WTC11 (cell line): ENCODE data around the gene CDC16. TPM values are rescaled to one million over a fixed set of nuclear protein-coding genes. Genes with fewer than 3 reads are reported as not detected.

Source experiments
- ATAC-seq: fragments of 200-7000 bp; cut with Tn5 transposase; 2 replicates; pipeline ENCODE4 v1.10.0; 2021; ENCODE audit warnings: mild to moderate bottlenecking, moderate library complexity
- CTCF ChIA-PET: fragments of 300-600 bp; sonication (Branson Sonifier 250); formaldehyde crosslinking; loops from one replicate; lab custom pipeline; 2021; ENCODE audit warnings: antibody characterized with exemption; lab: Charles Lee
- POLR2A ChIA-PET: fragments of 350-600 bp; sonication (Branson Sonifier 250); formaldehyde crosslinking; loops from one replicate; lab custom pipeline; 2021; ENCODE audit warnings: antibody characterized with exemption; lab: Charles Lee
- DNase-seq: peaks from one replicate; pipeline ENCODE4 v3.0.0; 2021; ENCODE audit warnings: low spot score
- H3K27ac Mint-ChIP-seq: 2 replicates; pipeline ENCODE4 v1.8.0; 2021; ENCODE audit warnings: mixed read lengths
- H3K27me3 Mint-ChIP-seq: 2 replicates; pipeline ENCODE4 v1.8.0; 2021; ENCODE audit warnings: low read depth, mild to moderate bottlenecking, moderate library complexity, mixed read lengths
- H3K36me3 Mint-ChIP-seq: 2 replicates; pipeline ENCODE4 v1.8.0; 2021; ENCODE audit warnings: mixed read lengths
- H3K4me1 Mint-ChIP-seq: 2 replicates; pipeline ENCODE4 v1.8.0; 2022; ENCODE audit warnings: mixed read lengths
- H3K4me3 Mint-ChIP-seq: 2 replicates; pipeline ENCODE4 v1.8.0; 2021; ENCODE audit warnings: mild to moderate bottlenecking, moderate library complexity, mixed read lengths
- H3K9me3 Mint-ChIP-seq: 2 replicates; pipeline ENCODE4 v1.8.0; 2021; ENCODE audit warnings: mixed read lengths
- ELF4 ChIP-seq: sonication (generic); formaldehyde crosslinking; IDR thresholded peaks from 2 replicates; pipeline ENCODE4 v1.8.1; 2022; ENCODE audit warnings: low read depth, mild to moderate bottlenecking, moderate library complexity, missing genetic modification reagents
- ETV6 ChIP-seq: sonication (generic); formaldehyde crosslinking; IDR thresholded peaks from 2 replicates; pipeline ENCODE4 v1.8.1; 2022; ENCODE audit warnings: mild to moderate bottlenecking, missing genetic modification reagents
- FOXK1 ChIP-seq: sonication (generic); formaldehyde crosslinking; IDR thresholded peaks from 2 replicates; pipeline ENCODE4 v1.8.0; 2022; ENCODE audit warnings: mild to moderate bottlenecking, moderate library complexity, missing genetic modification reagents
- FOXP1 ChIP-seq: sonication (generic); formaldehyde crosslinking; IDR thresholded peaks from 2 replicates; pipeline ENCODE4 v1.8.0; 2022; ENCODE audit warnings: missing genetic modification reagents, mild to moderate bottlenecking, moderate library complexity, borderline replicate concordance
- GABPB1 ChIP-seq: sonication (generic); formaldehyde crosslinking; IDR thresholded peaks from 2 replicates; pipeline ENCODE4 v1.8.1; 2023; ENCODE audit warnings: mild to moderate bottlenecking, missing genetic modification reagents
- GRHL2 ChIP-seq: fragments of 250-450 bp; sonication (Bioruptor Pico); IDR thresholded peaks from 2 replicates; pipeline ENCODE4 v1.8.0; 2022; ENCODE audit warnings: mild to moderate bottlenecking, moderate library complexity; ENCODE audit not compliant: insufficient replicate concordance, severe bottlenecking
- JUN ChIP-seq: sonication (generic); formaldehyde crosslinking; IDR thresholded peaks from 2 replicates; pipeline ENCODE4 v1.8.0; 2023; ENCODE audit warnings: mild to moderate bottlenecking, missing genetic modification reagents
- KAT7 ChIP-seq: sonication (generic); formaldehyde crosslinking; IDR thresholded peaks from 2 replicates; pipeline ENCODE4 v1.8.1; 2023; ENCODE audit warnings: missing genetic modification reagents, mild to moderate bottlenecking, borderline replicate concordance
- SP1 ChIP-seq: sonication (generic); formaldehyde crosslinking; conservative IDR thresholded peaks from 2 replicates; pipeline ENCODE4 v1.8.1; 2022; ENCODE audit warnings: missing genetic modification reagents
- TEAD1 ChIP-seq: sonication (generic); formaldehyde crosslinking; IDR thresholded peaks from 2 replicates; pipeline ENCODE4 v1.8.0; 2022; ENCODE audit warnings: mild to moderate bottlenecking, missing genetic modification reagents
- ZNF121 ChIP-seq: sonication (generic); formaldehyde crosslinking; IDR thresholded peaks from 2 replicates; pipeline ENCODE4 v1.8.0; 2023; ENCODE audit warnings: missing genetic modification reagents
- ZNF138 ChIP-seq: sonication (generic); formaldehyde crosslinking; conservative IDR thresholded peaks from 2 replicates; pipeline ENCODE4 v1.8.1; 2022; ENCODE audit warnings: mild to moderate bottlenecking, moderate library complexity, missing genetic modification reagents
- ZNF396 ChIP-seq: fragments of 250-450 bp; sonication (Bioruptor Pico); IDR thresholded peaks from 2 replicates; pipeline ENCODE4 v1.8.0; 2021; ENCODE audit warnings: mild to moderate bottlenecking, moderate library complexity, borderline replicate concordance
- total RNA-seq: library from RNA; stranded (reverse); gene quantifications from 3 replicates; pipeline ENCODE4 v1.2.3, GENCODE V29; 2021
- TF ChIP-seq, protein P1 (sequence below): sonication (generic); formaldehyde crosslinking; IDR thresholded peaks from 2 replicates; pipeline ENCODE4 v1.8.0; 2023; ENCODE audit warnings: mild to moderate bottlenecking, missing genetic modification reagents
- TF ChIP-seq, protein P2 (sequence below): sonication (generic); formaldehyde crosslinking; IDR thresholded peaks from 2 replicates; pipeline ENCODE4 v1.8.1; 2023; ENCODE audit warnings: mild to moderate bottlenecking, missing genetic modification reagents
- TF ChIP-seq, protein P3 (sequence below): fragments of 200-600 bp; IDR thresholded peaks from 2 replicates; pipeline ENCODE4 v1.8.0; 2022; ENCODE audit warnings: antibody characterized with exemption
- TF ChIP-seq, protein P4 (sequence below): sonication (generic); formaldehyde crosslinking; IDR thresholded peaks from 2 replicates; pipeline ENCODE4 v1.8.0; 2022; ENCODE audit warnings: mild to moderate bottlenecking, missing genetic modification reagents
- TF ChIP-seq, protein P5 (sequence below): sonication (generic); formaldehyde crosslinking; IDR thresholded peaks from 2 replicates; pipeline ENCODE4 v1.8.1; 2022; ENCODE audit warnings: mild to moderate bottlenecking, moderate library complexity, missing genetic modification reagents

The CDC16 gene
- total RNA-seq, 1 experiment from 2014 or later: 73.5 TPM

DNA sequence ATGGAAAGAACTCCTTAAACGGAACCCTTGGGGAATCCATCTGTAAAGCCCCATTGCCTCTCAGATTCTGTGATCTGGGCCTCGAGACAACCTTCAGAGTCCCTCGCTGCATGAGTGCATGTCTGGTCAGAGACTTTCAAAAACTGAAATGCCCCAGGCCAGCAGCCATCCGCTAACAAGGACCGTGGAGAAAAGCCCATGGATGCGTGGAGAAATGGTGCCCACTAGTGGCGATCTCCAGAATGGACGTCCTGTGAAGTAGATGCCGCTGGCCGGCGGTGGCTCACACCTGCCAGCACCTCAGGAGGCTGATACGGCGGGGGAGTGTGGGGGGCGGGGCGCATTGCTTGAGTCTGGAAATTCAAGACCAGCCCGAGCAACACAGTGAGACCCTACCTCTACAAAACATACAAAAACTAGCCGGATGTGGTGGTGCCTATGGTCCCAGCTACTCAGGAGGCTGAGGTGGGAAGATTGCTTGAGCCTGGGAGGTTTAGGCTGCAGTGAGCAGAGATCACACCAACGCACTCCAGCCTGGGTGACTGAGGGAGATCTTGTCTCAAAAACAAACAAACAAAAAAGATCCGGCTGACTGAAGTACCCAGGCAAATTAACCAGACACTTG is 7.9 kb upstream of the CDC16 start:
- CTCF ChIA-PET: interaction anchor here (1.0 to 1.7 kb wide), 9 partner anchors 68 to 210 kb away, joined by 3 to 12 read pairs (median 3); no protein-coding TSS in a partner anchor
- POLR2A ChIA-PET: no interaction called here
- DNase-seq (peak; percentile 94), ATAC-seq (peak; percentile 91)
- H3K36me3 Mint-ChIP-seq: no peaks in the 10 kb centered on the region
- no peak overlapping the region for H3K4me3 Mint-ChIP-seq
- H3K4me1 Mint-ChIP-seq: peaks cover 60% of the 10 kb centered on the region
- TF ChIP-seq FOXK1 (0 out of 2 replicates have a peak, but pooled peaks have one; percentile 24), ZNF138 (CRISPR knock-in tag) (no peak), GABPB1 (CRISPR knock-in tag) (no peak), GRHL2 (CRISPR knock-in tag) (no peak), SP1 (peak; percentile 72), ELF4 (CRISPR knock-in tag) (no peak), ETV6 (CRISPR knock-in tag) (peak; percentile 66; the same call in 1 of the 2 replicates), ZNF121 (CRISPR knock-in tag) (peak; percentile 99), TEAD1 (CRISPR knock-in tag) (peak; percentile 46; the same call in 1 of the 2 replicates), FOXP1 (CRISPR knock-in tag) (0 out of 2 replicates have a peak, but pooled peaks have one; percentile 58), KAT7 (CRISPR knock-in tag) (no peak), ZNF396 (CRISPR knock-in tag) (no peak)
- TF ChIP-seq, protein P1, sequence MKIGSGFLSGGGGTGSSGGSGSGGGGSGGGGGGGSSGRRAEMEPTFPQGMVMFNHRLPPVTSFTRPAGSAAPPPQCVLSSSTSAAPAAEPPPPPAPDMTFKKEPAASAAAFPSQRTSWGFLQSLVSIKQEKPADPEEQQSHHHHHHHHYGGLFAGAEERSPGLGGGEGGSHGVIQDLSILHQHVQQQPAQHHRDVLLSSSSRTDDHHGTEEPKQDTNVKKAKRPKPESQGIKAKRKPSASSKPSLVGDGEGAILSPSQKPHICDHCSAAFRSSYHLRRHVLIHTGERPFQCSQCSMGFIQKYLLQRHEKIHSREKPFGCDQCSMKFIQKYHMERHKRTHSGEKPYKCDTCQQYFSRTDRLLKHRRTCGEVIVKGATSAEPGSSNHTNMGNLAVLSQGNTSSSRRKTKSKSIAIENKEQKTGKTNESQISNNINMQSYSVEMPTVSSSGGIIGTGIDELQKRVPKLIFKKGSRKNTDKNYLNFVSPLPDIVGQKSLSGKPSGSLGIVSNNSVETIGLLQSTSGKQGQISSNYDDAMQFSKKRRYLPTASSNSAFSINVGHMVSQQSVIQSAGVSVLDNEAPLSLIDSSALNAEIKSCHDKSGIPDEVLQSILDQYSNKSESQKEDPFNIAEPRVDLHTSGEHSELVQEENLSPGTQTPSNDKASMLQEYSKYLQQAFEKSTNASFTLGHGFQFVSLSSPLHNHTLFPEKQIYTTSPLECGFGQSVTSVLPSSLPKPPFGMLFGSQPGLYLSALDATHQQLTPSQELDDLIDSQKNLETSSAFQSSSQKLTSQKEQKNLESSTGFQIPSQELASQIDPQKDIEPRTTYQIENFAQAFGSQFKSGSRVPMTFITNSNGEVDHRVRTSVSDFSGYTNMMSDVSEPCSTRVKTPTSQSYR (CRISPR knock-in tag): peak; percentile 71; the same call in 1 of the 2 replicates
- TF ChIP-seq, protein P2, sequence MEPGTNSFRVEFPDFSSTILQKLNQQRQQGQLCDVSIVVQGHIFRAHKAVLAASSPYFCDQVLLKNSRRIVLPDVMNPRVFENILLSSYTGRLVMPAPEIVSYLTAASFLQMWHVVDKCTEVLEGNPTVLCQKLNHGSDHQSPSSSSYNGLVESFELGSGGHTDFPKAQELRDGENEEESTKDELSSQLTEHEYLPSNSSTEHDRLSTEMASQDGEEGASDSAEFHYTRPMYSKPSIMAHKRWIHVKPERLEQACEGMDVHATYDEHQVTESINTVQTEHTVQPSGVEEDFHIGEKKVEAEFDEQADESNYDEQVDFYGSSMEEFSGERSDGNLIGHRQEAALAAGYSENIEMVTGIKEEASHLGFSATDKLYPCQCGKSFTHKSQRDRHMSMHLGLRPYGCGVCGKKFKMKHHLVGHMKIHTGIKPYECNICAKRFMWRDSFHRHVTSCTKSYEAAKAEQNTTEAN (CRISPR knock-in tag): 0 out of 2 replicates have a peak, but pooled peaks have one; percentile 54
- TF ChIP-seq, protein P3, sequence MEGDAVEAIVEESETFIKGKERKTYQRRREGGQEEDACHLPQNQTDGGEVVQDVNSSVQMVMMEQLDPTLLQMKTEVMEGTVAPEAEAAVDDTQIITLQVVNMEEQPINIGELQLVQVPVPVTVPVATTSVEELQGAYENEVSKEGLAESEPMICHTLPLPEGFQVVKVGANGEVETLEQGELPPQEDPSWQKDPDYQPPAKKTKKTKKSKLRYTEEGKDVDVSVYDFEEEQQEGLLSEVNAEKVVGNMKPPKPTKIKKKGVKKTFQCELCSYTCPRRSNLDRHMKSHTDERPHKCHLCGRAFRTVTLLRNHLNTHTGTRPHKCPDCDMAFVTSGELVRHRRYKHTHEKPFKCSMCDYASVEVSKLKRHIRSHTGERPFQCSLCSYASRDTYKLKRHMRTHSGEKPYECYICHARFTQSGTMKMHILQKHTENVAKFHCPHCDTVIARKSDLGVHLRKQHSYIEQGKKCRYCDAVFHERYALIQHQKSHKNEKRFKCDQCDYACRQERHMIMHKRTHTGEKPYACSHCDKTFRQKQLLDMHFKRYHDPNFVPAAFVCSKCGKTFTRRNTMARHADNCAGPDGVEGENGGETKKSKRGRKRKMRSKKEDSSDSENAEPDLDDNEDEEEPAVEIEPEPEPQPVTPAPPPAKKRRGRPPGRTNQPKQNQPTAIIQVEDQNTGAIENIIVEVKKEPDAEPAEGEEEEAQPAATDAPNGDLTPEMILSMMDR: peak; percentile 66
- TF ChIP-seq, protein P4, sequence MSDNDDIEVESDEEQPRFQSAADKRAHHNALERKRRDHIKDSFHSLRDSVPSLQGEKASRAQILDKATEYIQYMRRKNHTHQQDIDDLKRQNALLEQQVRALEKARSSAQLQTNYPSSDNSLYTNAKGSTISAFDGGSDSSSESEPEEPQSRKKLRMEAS (CRISPR knock-in tag): peak; percentile 66
- TF ChIP-seq, protein P5, sequence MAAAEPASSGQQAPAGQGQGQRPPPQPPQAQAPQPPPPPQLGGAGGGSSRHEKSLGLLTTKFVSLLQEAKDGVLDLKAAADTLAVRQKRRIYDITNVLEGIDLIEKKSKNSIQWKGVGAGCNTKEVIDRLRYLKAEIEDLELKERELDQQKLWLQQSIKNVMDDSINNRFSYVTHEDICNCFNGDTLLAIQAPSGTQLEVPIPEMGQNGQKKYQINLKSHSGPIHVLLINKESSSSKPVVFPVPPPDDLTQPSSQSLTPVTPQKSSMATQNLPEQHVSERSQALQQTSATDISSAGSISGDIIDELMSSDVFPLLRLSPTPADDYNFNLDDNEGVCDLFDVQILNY (CRISPR knock-in tag): 0 out of 2 replicates have a peak, but pooled peaks have one; percentile 25
- no peak overlapping the region; the same call in 1 of the 2 replicates for H3K27ac Mint-ChIP-seq
- H3K27me3 Mint-ChIP-seq: peaks cover 1% of the 10 kb centered on the region; the same call in 1 of the 2 replicates
- H3K9me3 Mint-ChIP-seq: no peaks in the 10 kb centered on the region

DNA sequence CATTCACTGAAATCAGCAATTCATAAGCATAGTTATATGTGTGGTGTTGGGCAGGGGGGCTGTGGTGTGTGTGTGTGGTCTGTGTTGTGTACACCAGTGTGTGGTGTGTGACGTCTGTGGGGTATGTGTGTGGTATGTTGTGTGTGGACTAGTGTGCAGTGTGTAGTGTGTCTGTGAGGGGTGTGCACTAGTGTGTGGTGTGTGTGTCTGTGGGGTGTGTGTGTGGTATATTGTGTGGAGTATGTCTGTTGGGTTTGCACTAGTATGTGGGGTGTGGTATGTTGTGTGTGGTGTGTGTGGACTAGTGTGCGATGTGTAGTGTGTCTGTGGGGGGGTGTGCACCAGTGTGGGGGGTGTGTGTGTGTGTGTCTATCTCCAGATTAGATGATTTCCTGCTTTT is 7.2 kb upstream of the CDC16 start:
- H3K4me1 Mint-ChIP-seq: peaks cover 63% of the 10 kb centered on the region

More for the DNA sequence above, 7.2 kb upstream of the CDC16 start:
- Mint-ChIP-seq H3K9me3 (no peaks in the 10 kb centered on the region), H3K36me3 (no peaks in the 10 kb centered on the region), H3K4me3 (no peak overlapping the region), H3K27ac (0 out of 2 replicates have a peak overlapping the region, but pooled peaks have one; percentile 6), H3K27me3 (peaks cover 4% of the 10 kb centered on the region; the same call in 1 of the 2 replicates)
- DNase-seq (no peak), ATAC-seq (no peak)
- ChIA-PET POLR2A (no interaction called here), CTCF (interaction anchor here (1.7 kb wide), 2 partner anchors 115 to 211 kb away, joined by 5 to 12 read pairs; no protein-coding TSS in a partner anchor)
- no peak for TF ChIP-seq JUN (CRISPR knock-in tag)
